GM18951 (cell line): ENCODE data around the gene TEKT3.

Source experiments
- POLR2A ChIP-seq: IDR thresholded peaks from 4 replicates; pipeline ENCODE4 v1.6.1; 2011; ENCODE audit warnings: mild to moderate bottlenecking; ENCODE audit not compliant: insufficient read length, insufficient read depth; ENCODE audit errors: extremely low read depth
- in situ Hi-C: fragments of 300-500 bp; cut with MboI; formaldehyde crosslinking; loops from one replicate; pipeline ENCODE4 v1.12.0; 2022; ENCODE audit warnings: low sequenced_read_pairs, mixed read lengths, inconsistent platforms; ENCODE audit not compliant: unreplicated experiment

TEKT3 gene

DNA sequence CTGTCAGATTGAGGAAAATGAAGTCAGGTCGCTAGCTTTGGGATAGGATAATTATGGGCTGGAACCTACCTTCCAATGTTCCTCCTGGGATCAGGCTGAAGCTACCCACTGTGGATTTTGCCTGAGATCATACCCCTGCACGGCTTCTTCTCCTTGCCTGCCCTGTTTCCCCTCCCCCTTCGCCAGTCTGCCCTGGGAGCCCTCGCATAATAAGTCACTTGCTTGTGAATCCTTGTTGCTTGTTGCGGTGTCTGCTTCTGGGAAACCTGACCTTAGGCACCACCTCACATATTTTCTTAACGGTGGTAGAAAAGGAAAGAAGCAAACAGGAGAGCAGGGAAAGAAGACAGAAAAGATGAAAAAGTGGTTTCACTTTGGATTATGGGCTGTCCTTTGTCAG is 63.0 kb downstream of the TEKT3 start:
- in situ Hi-C loops = no loop called here
- TF ChIP-seq POLR2A = no peak

DNA sequence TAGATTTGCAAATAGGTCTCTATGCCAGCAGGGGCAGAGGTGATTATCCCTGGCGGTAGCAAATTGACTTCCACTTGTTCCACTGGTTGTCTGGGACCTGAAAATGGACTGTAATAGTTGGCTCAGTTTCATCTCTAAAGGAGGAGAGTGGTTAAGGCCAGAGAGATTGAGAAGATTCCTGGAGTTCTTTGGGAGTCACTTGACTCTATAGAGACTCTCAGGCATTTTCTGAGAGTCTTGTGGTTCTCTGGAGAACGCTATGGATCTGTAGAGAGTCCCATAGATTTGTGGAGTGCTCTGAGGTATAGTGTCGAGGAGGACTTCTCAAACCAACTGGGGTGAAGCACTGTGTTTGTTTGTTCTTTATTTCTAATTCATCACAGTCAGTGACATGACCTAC is 67.4 kb downstream of the TEKT3 start:
- no peak for TF ChIP-seq POLR2A
- in situ Hi-C loops = no loop called here

DNA sequence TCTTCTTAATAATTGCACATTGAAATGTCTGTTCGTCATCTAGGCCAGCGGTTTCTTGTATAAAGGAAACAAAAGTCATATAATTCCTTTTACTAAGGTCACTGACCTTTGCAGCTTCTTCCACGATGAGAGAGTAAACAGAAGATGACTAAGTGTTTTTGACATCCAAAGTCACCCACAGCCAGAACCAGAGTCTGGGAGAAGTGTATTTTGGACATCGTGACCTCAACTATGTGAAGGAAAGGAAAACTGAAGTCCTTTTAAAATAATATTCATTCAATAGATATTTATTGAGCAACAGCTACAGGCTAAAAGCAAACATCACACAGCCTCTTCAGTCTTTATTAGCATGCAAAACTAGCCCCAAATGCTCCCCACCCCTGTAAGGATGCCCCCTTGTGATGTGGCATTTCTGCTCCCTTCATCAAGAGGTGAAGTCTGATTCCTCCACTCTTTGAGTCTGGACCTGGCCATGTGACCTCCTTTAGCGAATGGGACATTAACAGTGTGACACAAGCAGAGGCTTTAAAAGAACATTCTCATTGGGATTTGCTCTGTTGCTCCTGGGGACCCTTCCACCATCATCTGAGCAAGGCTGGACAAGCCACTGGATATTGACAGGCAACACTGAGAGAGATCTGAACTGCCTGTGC is 68.1 kb downstream of the TEKT3 start:
- TF ChIP-seq POLR2A = no peak
- in situ Hi-C loops = no loop called here

DNA sequence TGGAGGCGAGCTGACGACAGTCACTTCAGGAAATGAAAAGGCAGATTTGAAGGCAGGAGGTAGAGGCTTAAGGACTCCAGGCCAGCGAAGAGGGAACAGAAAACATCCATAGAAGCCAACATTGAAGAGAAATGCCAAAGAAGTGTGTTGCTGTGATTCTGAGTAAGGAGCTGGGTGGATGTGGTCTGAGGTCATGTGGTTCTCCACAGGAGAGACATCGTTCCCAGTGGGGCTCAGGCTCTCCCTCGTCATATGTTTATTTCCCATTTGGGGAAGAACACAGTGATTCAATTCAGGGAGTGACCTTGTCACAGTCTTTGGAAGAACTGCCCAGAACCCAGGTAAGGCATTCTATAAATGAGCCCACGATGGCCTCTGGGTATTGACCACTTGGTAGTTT is 69.7 kb downstream of the TEKT3 start:
- TF ChIP-seq POLR2A = no peak
- in situ Hi-C loops = no loop called here

DNA sequence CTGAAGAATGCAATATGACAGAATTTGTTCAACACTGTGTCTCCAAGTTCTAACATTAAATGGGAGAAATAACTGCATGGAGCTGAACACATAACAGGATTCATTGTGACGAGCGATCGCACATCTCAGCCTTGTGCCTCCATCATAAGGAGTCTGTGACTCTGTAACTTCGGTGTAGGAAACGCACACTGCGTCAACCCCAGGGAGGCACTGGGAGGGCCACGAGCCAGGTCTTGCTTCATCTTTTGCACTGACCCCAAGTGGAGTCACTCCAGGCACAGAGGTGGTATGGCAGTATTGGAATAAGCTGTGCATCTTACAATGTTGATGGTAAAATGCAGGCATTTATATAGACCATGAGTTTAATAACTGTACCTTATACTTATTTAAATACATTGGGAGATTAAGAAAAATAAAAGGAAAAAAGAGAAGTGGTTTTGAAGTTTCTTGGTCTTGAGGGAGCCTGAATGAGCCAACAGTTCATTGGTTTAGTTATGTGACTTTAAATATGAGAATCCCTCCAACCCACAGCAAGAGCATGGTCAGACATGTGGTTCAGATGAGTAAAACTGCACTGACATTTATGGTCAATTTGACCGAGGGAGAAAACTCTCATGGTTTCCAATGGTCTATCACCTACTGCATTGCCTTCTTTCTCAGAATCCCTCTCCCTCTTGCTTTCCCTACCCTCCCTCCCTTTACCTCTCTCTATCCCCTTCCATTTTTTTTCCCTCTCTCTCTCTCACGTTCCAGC is 70.6 kb downstream of the TEKT3 start:
- TF ChIP-seq POLR2A = no peak
- in situ Hi-C loops = no loop called here

DNA sequence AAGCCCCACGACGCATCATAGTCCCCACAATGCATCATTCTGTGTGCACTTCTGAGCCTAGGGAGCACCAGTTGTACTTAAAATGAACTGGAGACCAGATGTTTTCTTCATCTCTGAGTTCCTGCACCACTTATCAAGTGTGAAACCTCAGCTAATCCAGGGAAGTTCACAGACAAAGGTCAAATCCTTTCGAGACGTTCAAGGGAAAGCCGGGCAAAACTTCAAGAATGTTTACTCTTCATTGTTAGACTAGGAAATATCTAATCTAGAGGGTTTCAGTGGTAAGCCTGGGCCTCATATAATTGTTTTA is 71.7 kb downstream of the TEKT3 start:
- in situ Hi-C loops = loop anchor here (10.0 kb wide), 1 partner anchor 235 kb away; no protein-coding TSS in a partner anchor
- no peak for TF ChIP-seq POLR2A

DNA sequence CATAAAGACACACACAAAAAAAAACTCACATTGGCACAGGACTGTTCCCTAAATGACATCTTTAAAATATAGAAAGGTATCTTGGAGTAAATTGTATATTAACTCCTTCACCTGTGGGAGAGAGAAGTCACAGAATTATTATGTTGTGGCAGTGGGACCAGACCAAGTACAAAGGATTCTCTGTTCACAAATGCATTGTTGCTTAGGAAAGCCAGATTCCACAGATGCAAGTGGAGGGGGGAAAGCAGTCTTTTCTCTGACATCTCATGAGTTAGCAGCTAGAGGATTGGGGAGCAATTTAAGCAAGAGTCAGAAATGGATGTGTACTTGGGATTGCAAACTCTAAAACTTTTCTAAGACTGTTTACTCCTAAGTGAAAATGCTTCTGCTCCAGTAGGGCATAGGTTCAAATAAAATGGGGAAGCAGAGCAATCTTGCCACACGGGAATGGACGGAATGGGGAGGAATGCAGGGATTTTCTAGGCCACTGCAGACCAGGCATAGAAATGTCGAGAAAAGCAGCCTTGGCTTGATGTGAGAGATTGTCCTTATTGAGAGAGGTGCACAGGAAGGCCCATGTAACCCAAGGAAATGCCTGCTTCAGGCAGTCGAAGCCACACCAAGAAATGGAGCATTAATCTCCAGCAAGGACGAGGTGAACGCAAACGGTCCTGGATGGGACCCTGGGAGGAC is 72.2 kb downstream of the TEKT3 start:
- no peak for TF ChIP-seq POLR2A
- in situ Hi-C loops = loop anchor here (10.0 kb wide), 1 partner anchor 236 kb away; no protein-coding TSS in a partner anchor

DNA sequence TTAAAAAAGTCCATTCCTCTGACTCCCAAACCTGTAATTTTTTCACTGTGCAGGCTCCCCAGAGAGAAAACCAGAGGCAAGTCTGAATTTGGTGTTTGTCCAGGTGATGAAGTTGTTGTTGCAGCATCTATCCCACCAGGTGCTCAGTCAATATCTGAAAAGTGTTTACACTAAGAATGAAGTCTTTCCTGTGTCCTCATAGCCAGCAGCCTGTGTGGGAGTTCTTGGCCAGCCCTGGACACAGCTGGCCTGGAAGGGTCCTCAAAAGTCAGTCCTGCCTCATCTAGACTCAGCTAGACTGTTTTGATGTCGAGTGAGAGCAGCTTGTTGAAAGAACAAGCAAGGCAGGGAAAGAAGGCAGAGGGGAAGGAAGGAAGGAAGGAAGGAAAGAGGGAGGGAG is 72.9 kb downstream of the TEKT3 start:
- in situ Hi-C loops = loop anchor here (10.0 kb wide), 1 partner anchor 236 kb away; no protein-coding TSS in a partner anchor

DNA sequence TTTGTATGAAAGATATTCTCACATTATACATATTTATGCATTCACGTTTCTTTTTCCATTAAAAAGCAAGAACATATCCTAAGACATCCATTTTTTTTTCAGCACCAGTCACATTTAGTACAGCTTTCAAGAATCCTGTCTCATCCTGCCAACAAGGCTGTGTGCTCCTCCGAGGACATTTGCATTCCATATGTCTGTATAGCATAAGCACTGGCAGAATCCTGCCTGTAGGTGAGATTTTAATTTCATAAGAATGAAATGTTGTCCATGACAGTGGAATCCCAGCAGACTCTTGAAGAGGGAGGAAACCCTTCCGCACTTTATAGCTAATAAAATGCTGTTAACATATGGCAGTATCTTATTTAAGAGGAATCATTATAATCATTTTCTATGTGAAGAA is 73.4 kb downstream of the TEKT3 start:
- in situ Hi-C loops = loop anchor here (10.0 kb wide), 1 partner anchor 237 kb away; no protein-coding TSS in a partner anchor
- TF ChIP-seq POLR2A = no peak

More for the DNA sequence above, 72.9 kb downstream of the TEKT3 start:
- no peak for TF ChIP-seq POLR2A

DNA sequence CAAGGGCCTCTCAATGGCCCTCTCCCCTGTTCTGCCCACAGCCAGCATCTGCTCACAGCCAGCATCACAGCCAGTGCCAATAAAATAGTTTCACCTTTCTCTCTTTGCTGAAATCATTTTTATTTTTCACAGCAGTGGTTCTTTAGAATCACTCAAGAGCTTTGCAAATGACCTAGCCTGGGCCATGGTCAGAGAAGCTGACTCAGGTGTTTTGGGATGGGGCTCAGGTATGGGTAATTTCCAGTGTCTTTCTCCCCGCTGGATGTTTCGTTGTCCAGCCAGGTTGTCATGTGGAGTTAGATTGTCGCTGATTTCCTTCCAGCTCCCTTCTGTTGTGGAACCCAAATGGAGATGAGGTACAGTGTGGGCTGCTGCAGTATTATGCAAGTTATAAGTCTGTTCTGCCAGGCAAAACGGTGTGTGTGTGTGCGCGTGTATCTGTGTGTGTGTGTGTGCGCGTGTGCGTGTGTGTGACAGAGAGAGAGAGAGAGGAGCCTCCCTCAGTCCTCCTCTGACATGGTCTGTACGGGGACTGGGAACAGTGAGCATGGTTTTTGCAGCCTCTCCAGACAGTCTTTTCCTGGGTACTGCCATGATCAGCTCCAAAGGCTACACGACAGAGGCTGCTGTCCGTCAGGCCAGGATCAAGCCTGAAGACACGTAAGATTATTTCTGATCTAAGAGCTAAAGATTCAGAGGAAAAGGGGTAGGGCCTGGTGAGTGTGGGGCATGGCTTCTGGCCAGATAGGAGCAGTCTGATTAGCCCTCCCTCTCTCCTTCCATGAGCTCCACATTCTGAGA is 74.9 kb downstream of the TEKT3 start:
- TF ChIP-seq POLR2A = no peak
- in situ Hi-C loops = loop anchor here (10.0 kb wide), 1 partner anchor 238 kb away; no protein-coding TSS in a partner anchor

DNA sequence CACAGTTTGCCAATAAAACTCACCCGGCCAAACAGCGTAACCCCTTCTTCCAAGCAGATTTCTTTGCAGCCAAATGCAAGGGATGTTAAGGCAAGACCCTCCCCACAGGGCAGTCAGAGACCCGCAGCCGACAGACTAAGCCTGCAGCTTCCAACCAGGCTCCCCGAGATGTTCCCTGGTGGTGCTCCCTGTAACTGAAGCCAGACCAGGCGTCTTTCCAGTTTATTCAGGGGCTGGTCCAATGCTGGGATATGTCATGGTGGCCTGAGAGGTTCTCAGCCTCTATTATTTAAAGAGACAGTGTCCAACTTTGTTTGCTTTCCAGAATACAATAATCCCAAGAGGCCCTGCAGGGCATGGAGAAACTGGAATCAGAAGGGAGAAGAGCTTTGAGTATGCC is 76.3 kb downstream of the TEKT3 start, which contains the start of gene PMP22:
PMP22 (minus strand) TSS at position 196 of the 400 bp plus-strand sequence. CDS start 4,599 bp downstream, outside the sequence.
- in situ Hi-C loops = loop anchor here (10.0 kb wide), 1 partner anchor 240 kb away; no protein-coding TSS in a partner anchor
- TF ChIP-seq POLR2A = no peak

DNA sequence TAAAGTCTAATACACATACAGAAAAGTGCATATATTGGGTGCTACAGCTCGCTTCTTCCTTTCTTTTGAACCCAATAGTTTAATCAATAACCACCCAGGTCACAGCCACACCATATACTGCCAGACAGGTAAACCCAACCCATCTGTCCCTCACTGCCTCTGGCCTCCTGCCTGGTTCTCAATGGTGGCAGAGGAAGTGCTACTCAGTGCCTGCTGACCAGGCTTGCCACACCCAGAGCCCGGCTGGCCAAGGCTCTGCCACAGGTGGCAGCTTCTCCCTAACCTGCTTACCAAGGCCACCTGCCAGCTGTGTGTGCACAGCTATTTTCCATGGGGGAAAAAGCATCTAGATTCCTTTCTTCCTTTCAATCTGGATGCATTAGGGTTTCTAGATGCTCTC is 76.9 kb downstream of the TEKT3 start:
- no peak for TF ChIP-seq POLR2A
- in situ Hi-C loops = loop anchor here (10.0 kb wide), 1 partner anchor 240 kb away; no protein-coding TSS in a partner anchor
